ENCODE results near the gene SCYGR3. TPM values are rescaled to one million over a fixed set of nuclear protein-coding genes. Genes with fewer than 3 reads are reported as not detected.

Gene SCYGR3
- total RNA-seq, result not detected

- 90 to 96% methylated on average over 1 to 3 of the region's 4 CpGs for WGBS, 2 donors
- Histone ChIP-seq H3K36me3 (no peaks in the 10 kb centered on the region), H3K9me3 (no peaks in the 10 kb centered on the region), H3K4me3 (replicated peaks in 1 of 3) (no peak within 1 kb of the TSS), H3K27me3 (no peaks in the 10 kb centered on the region), H3K27ac (no peak within 1 kb of the TSS), H3K4me1 (no peaks in the 10 kb centered on the region)
- TF ChIP-seq POLR2A (IDR thresholded peaks at IDR 0.05) (no peak), CTCF (IDR thresholded peaks at IDR 0.05) (no peak)
- no peak for DNase-seq
- intact Hi-C loops (cut with DNase I), result no loop called here
Observed at GRCh38 chr2:227614740-227615139, at the start of gene SCYGR3. Gene SCYGR3 (minus strand): TSS chr2:227614840. CDS start chr2:227614840, 0 bp downstream.

GRCh38 chr2:227661827-227662226 is 47.2 kb upstream of the SCYGR3 start:
- Histone ChIP-seq H3K4me3 (replicated peaks in 1 of 3) (no peak overlapping the region), H3K4me1 (no peaks in the 10 kb centered on the region), H3K27me3 (no peaks in the 10 kb centered on the region), H3K36me3 (no peaks in the 10 kb centered on the region), H3K27ac (no peak overlapping the region), H3K9me3 (no peaks in the 10 kb centered on the region)
- DNase-seq, result no peak
- intact Hi-C loops (cut with DNase I), result no loop called here
- 66 to 69% methylated on average over 3 of the region's 3 CpGs for WGBS, 2 donors
- TF ChIP-seq POLR2A (IDR thresholded peaks at IDR 0.05), result no peak
- TF ChIP-seq CTCF (IDR thresholded peaks at IDR 0.05), result no peak

- H3K27me3 ChIP-seq, result no peaks in the 10 kb centered on the region
Observed at GRCh38 chr2:227661025-227661649, 46.5 kb upstream of the SCYGR3 start.

GRCh38 chr2:227657199-227657845 is 42.7 kb upstream of the SCYGR3 start:
- no peak for DNase-seq
- Histone ChIP-seq H3K9me3 (no peaks in the 10 kb centered on the region), H3K36me3 (no peaks in the 10 kb centered on the region), H3K27me3 (no peaks in the 10 kb centered on the region), H3K4me1 (no peaks in the 10 kb centered on the region), H3K27ac (no peak overlapping the region), H3K4me3 (replicated peaks in 1 of 3) (no peak overlapping the region)
- intact Hi-C loops (cut with DNase I), result loop anchor here (5.0 to 10.0 kb wide), 2 partner anchors 110 to 227 kb away; no protein-coding TSS in a partner anchor
- 68 to 73% methylated on average over 8 of the region's 8 CpGs for WGBS, 2 donors
- TF ChIP-seq POLR2A (IDR thresholded peaks at IDR 0.05) (no peak), CTCF (IDR thresholded peaks at IDR 0.05) (no peak)

More at GRCh38 chr2:227661025-227661649, 46.5 kb upstream of the SCYGR3 start:
- DNase-seq, result no peak
- Histone ChIP-seq H3K9me3 (no peaks in the 10 kb centered on the region), H3K4me3 (replicated peaks in 1 of 3) (no peak overlapping the region), H3K27ac (no peak overlapping the region), H3K36me3 (no peaks in the 10 kb centered on the region), H3K4me1 (no peaks in the 10 kb centered on the region)
- WGBS, 2 donors, result 41 to 43% methylated on average over 7 of the region's 7 CpGs
- TF ChIP-seq POLR2A (IDR thresholded peaks at IDR 0.05), result no peak
- no peak for TF ChIP-seq CTCF (IDR thresholded peaks at IDR 0.05)
- intact Hi-C loops (cut with DNase I), result no loop called here

GRCh38 chr2:227655454-227655853 is 40.8 kb upstream of the SCYGR3 start:
- Histone ChIP-seq H3K27ac (no peak overlapping the region), H3K27me3 (no peaks in the 10 kb centered on the region), H3K36me3 (no peaks in the 10 kb centered on the region), H3K4me1 (no peaks in the 10 kb centered on the region), H3K4me3 (replicated peaks in 1 of 3) (no peak overlapping the region), H3K9me3 (no peaks in the 10 kb centered on the region)
- 48 to 61% methylated on average over 1 of the region's 1 CpG for WGBS, 2 donors
- DNase-seq, result no peak
- intact Hi-C loops (cut with DNase I), result loop anchor here (5.0 to 10.0 kb wide), 2 partner anchors 112 to 229 kb away; no protein-coding TSS in a partner anchor
- TF ChIP-seq CTCF (IDR thresholded peaks at IDR 0.05) (no peak), POLR2A (IDR thresholded peaks at IDR 0.05) (no peak)
